Measurements from ENCODE around the gene DDX25. TPM values are rescaled to one million over a fixed set of nuclear protein-coding genes. Genes with fewer than 3 reads are reported as not detected.

The DDX25 gene
- total RNA-seq, 1 experiment from 2014 or later: 0.37 TPM

DNA sequence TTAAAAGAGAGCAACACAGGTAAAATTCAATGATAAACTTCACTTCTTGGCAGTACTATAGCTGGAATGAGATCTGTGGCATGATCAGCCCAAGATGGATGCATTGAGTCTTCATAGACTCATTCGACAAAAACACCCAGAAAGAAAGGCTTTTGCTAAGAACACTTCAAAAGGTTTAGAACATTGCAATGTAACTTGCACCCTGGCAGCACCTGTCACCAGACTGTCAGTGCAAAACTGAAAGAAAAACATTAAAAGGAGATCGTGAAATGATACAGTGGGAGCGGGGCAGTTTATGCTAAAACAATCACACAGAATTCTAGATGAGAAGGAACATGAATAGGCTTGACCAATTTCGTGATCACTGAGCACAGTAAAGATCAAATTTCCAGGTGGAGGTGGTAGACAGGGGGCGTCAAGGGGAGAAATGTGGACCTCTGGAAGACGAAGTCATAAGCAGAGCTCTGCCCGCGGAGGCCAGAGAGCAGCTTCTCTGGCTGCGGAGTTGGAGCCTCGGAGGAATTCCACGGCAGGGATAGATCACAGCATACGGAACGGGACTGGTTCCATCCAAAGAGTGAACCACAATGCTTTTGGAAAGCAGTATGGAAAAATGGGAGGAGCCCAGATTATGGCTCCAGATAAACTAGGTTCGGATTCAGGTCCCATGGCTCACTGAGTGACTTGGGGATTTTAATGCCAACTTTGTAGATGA lies 53.5 kb downstream of the DDX25 start:
- no peak overlapping the region for H3K27ac ChIP-seq (ENCODE audit: low read depth, low read length)
- TF ChIP-seq, protein P1, sequence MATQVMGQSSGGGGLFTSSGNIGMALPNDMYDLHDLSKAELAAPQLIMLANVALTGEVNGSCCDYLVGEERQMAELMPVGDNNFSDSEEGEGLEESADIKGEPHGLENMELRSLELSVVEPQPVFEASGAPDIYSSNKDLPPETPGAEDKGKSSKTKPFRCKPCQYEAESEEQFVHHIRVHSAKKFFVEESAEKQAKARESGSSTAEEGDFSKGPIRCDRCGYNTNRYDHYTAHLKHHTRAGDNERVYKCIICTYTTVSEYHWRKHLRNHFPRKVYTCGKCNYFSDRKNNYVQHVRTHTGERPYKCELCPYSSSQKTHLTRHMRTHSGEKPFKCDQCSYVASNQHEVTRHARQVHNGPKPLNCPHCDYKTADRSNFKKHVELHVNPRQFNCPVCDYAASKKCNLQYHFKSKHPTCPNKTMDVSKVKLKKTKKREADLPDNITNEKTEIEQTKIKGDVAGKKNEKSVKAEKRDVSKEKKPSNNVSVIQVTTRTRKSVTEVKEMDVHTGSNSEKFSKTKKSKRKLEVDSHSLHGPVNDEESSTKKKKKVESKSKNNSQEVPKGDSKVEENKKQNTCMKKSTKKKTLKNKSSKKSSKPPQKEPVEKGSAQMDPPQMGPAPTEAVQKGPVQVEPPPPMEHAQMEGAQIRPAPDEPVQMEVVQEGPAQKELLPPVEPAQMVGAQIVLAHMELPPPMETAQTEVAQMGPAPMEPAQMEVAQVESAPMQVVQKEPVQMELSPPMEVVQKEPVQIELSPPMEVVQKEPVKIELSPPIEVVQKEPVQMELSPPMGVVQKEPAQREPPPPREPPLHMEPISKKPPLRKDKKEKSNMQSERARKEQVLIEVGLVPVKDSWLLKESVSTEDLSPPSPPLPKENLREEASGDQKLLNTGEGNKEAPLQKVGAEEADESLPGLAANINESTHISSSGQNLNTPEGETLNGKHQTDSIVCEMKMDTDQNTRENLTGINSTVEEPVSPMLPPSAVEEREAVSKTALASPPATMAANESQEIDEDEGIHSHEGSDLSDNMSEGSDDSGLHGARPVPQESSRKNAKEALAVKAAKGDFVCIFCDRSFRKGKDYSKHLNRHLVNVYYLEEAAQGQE (IDR thresholded peaks at IDR 0.05; ENCODE audit: low read depth): no peak
- TF ChIP-seq JUND (IDR thresholded peaks at IDR 0.05) (no peak), YY1 (IDR thresholded peaks at IDR 0.05; ENCODE audit: extremely low read depth, insufficient replicate concordance, low read depth, low read length) (no peak), EZH2 (IDR thresholded peaks at IDR 0.05) (no peak), EGR1 (IDR thresholded peaks at IDR 0.05; ENCODE audit: low read depth) (no peak), RAD21 (IDR thresholded peaks at IDR 0.05; ENCODE audit: low read depth) (no peak), ZFX (IDR thresholded peaks at IDR 0.05) (no peak), FOSL1 (IDR thresholded peaks at IDR 0.05; ENCODE audit: low read depth) (no peak), ELF1 (IDR thresholded peaks at IDR 0.05; ENCODE audit: borderline replicate concordance, low read depth) (no peak), ZNF274 (IDR thresholded peaks at IDR 0.05; ENCODE audit: low read depth, low read length) (no peak)
- no peak overlapping the region for H3K9ac ChIP-seq (ENCODE audit: low read length)
- H3K4me2 ChIP-seq (ENCODE audit: low read length): no peak overlapping the region
- H3K79me2 ChIP-seq (ENCODE audit: insufficient read depth, low read length): no peaks in the 10 kb centered on the region
- DNase-seq (ENCODE audit: low read depth, low spot score) (no peak), ATAC-seq (no peak)
- CTCF ChIA-PET: no interaction called here
- H3K4me3 ChIP-seq (replicated peaks in 1 of 2; ENCODE audit: low read depth in 1 of 2, low read length in 2 of 2): no peak overlapping the region
- no peaks in the 10 kb centered on the region for H3K9me2 ChIP-seq (ENCODE audit: insufficient read depth)
- H4K20me1 ChIP-seq (ENCODE audit: insufficient read depth): no peaks in the 10 kb centered on the region
- H3K36me3 ChIP-seq (ENCODE audit: control insufficient read depth in 1 of 2, insufficient read depth in 2 of 2, low read length in 2 of 2): no peaks in the 10 kb centered on the region
- BruUV-seq (replicated peaks): no TSS peak
- H3K27me3 ChIP-seq (ENCODE audit: insufficient read depth, low read length): no peaks in the 10 kb centered on the region
- no peak overlapping the region for H2AFZ ChIP-seq (ENCODE audit: low read depth, low read length, poor library complexity, severe bottlenecking)
- intact Hi-C loops (cut with micrococcal nuclease): no loop called here
- H3K4me1 ChIP-seq (ENCODE audit: control insufficient read depth in 1 of 2, insufficient read depth in 2 of 2, low read length in 2 of 2): no peaks in the 10 kb centered on the region
- POLR2A ChIA-PET: no interaction called here
- RAD21 ChIA-PET (ENCODE audit: low non-redundant PET in 1 of 2, low total read pairs in 2 of 2, uncharacterized antibody in 2 of 2, unreplicated experiment in 2 of 2): no interaction called here
- H3K9me3 ChIP-seq (ENCODE audit: control insufficient read depth in 1 of 2, insufficient read depth in 1 of 2, low read depth in 1 of 2, low read length in 2 of 2): no peaks in the 10 kb centered on the region
